Measurements from ENCODE around the gene CACNA2D1. TPM values are rescaled to one million over a fixed set of nuclear protein-coding genes. Genes with fewer than 3 reads are reported as not detected.

CACNA2D1 gene
- total RNA-seq, 2 experiments from 2014 or later: not detected

DNA sequence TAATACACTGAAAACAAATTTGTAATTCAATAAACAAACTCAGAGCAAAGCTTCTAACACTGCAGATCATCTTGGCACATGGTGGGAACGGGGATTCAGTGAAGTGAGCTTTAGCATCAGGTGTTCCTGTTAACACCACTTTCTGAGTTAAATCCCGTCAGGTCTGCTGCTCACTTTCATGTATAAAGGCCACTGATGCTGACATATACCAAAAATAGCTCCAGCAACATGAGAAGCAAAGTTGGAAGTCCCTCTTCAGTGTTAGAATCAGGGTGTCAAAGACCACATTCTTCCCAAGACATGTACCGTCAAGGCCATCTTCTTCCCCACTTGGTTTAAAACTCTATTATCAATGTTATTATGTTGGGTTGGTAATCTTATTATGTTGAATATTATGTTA lies 11.7 kb upstream of the CACNA2D1 start:
- intact Hi-C loops (cut with micrococcal nuclease): no loop called here
- Mint-ChIP-seq H3K4me1 (ENCODE audit: low read depth) (no peaks in the 10 kb centered on the region), H3K27ac (no peak overlapping the region), H3K9me3 (no peaks in the 10 kb centered on the region), H3K4me3 (no peak overlapping the region), H3K36me3 (ENCODE audit: low read depth) (no peaks in the 10 kb centered on the region), H3K27me3 (peaks cover 3% of the 10 kb centered on the region)
- TF ChIP-seq, protein P1, sequence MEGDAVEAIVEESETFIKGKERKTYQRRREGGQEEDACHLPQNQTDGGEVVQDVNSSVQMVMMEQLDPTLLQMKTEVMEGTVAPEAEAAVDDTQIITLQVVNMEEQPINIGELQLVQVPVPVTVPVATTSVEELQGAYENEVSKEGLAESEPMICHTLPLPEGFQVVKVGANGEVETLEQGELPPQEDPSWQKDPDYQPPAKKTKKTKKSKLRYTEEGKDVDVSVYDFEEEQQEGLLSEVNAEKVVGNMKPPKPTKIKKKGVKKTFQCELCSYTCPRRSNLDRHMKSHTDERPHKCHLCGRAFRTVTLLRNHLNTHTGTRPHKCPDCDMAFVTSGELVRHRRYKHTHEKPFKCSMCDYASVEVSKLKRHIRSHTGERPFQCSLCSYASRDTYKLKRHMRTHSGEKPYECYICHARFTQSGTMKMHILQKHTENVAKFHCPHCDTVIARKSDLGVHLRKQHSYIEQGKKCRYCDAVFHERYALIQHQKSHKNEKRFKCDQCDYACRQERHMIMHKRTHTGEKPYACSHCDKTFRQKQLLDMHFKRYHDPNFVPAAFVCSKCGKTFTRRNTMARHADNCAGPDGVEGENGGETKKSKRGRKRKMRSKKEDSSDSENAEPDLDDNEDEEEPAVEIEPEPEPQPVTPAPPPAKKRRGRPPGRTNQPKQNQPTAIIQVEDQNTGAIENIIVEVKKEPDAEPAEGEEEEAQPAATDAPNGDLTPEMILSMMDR (IDR thresholded peaks at IDR 0.05): no peak
- no peak for DNase-seq
- CTCF ChIA-PET: interaction anchor here (0.8 kb wide), 1 partner anchor 10 kb away, joined by 4 read pairs; no protein-coding TSS in a partner anchor
- ATAC-seq: no peak
- POLR2A ChIA-PET: no interaction called here

DNA sequence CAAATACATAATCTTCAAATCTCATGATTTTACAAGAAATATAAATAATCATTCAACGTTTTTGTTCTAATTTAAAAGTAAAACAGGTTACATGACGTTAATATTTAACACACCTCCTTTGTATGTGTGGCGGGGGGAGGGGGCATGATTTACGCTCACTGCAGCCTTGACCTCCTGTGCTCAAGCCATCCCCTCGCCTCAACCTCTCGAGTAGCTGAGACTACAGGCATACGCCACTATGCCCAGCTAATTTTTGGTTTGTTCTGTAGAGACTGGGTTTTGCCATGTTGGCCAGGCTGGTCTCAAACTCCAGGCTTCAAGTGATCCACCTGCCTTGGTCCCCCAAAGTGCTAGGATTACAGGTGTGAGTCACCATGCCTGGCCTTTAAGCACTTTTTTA lies 7.2 kb upstream of the CACNA2D1 start:
- no peaks in the 10 kb centered on the region for H3K36me3 Mint-ChIP-seq (ENCODE audit: low read depth)
- CTCF ChIA-PET: no interaction called here
- no peaks in the 10 kb centered on the region for H3K4me1 Mint-ChIP-seq (ENCODE audit: low read depth)
- H3K27ac Mint-ChIP-seq: no peak overlapping the region
- no peak for DNase-seq
- H3K9me3 Mint-ChIP-seq: no peaks in the 10 kb centered on the region
- intact Hi-C loops (cut with micrococcal nuclease): no loop called here
- ATAC-seq: no peak
- H3K27me3 Mint-ChIP-seq: peaks cover 11% of the 10 kb centered on the region
- H3K4me3 Mint-ChIP-seq: no peak overlapping the region
- POLR2A ChIA-PET: no interaction called here
- TF ChIP-seq, protein P1 (IDR thresholded peaks at IDR 0.05): no peak

DNA sequence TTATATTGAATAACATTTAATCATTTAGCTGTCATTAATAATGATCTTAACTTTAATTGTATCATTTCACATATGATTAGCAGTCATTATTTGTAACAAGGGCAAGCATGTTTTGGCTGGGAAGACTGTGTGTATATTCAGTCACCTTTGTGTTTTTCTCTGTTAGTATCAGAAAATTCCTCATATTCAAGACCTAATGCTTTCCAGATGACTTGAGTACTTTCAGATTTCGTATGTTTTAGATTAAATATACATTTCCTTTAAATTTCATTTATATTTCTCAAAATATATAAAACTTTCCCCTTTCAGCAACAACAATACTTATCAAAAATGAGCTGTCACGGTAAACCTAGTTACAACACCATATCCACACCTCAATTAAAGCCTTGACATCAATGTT lies 6.3 kb upstream of the CACNA2D1 start:
- intact Hi-C loops (cut with micrococcal nuclease): no loop called here

DNA sequence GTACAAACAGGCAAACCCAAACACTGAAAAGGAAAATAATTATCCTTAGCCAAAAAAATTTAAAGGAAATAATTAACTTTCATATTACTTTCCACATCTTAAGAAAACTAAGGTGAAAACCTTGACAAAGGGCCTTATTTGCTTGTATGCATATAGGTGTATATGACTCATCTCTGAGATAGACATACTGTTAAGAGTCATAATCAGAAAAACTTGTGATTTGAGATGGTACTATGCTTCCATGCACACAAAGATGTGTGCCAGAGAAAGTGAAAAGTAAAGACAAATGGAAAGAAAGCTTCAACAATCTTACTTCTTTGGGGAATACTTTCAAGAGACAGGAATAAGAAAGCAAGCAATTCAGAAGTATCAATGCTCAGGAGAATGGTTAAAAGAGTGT lies 3.3 kb upstream of the CACNA2D1 start:
- intact Hi-C loops (cut with micrococcal nuclease): no loop called here
- no peak overlapping the region for H3K4me3 Mint-ChIP-seq
- ATAC-seq: no peak

More for the DNA sequence above, 6.3 kb upstream of the CACNA2D1 start:
- Mint-ChIP-seq H3K4me3 (no peak overlapping the region), H3K9me3 (no peaks in the 10 kb centered on the region), H3K27ac (no peak overlapping the region), H3K36me3 (ENCODE audit: low read depth) (no peaks in the 10 kb centered on the region), H3K4me1 (ENCODE audit: low read depth) (no peaks in the 10 kb centered on the region), H3K27me3 (peaks cover 19% of the 10 kb centered on the region)
- TF ChIP-seq, protein P1 (IDR thresholded peaks at IDR 0.05): no peak
- ChIA-PET CTCF (no interaction called here), POLR2A (no interaction called here)
- no peak for DNase-seq
- no peak for ATAC-seq

DNA sequence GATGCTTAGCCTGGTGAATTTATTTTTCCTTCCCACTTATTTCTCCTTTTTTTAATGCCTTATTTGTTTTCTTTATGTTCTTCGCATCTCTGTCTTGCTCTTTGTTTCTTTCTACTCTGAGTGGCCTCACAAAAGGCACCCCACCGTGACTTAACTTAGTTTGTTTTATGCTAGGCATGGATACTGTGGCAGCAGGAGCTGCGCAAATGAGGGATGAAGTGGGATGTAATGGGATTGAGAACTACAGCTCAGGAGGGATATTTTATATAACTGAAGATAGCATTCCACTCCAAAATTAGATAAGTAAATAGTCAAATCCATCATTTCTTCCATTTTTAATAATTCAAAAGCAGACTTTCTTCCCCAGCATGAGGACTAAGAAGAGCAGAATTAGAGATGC lies 1.7 kb upstream of the CACNA2D1 start:
- Mint-ChIP-seq H3K4me3 (no peak overlapping the region), H3K27ac (no peak overlapping the region), H3K9me3 (no peaks in the 10 kb centered on the region), H3K27me3 (peaks cover 43% of the 10 kb centered on the region), H3K36me3 (ENCODE audit: low read depth) (no peaks in the 10 kb centered on the region), H3K4me1 (ENCODE audit: low read depth) (peaks cover 3% of the 10 kb centered on the region)
- CTCF ChIA-PET: interaction anchor here (1.5 kb wide), 1 partner anchor 10 kb away, joined by 4 read pairs; no protein-coding TSS in a partner anchor
- intact Hi-C loops (cut with micrococcal nuclease): no loop called here
- TF ChIP-seq, protein P1 (IDR thresholded peaks at IDR 0.05): no peak
- ATAC-seq: no peak
- POLR2A ChIA-PET: no interaction called here
- DNase-seq: no peak

More for the DNA sequence above, 3.3 kb upstream of the CACNA2D1 start:
- no peaks in the 10 kb centered on the region for H3K9me3 Mint-ChIP-seq
- TF ChIP-seq, protein P1 (IDR thresholded peaks at IDR 0.05): no peak
- no peak for DNase-seq
- peaks cover 3% of the 10 kb centered on the region for H3K4me1 Mint-ChIP-seq (ENCODE audit: low read depth)
- CTCF ChIA-PET: no interaction called here
- no peak overlapping the region for H3K27ac Mint-ChIP-seq
- H3K36me3 Mint-ChIP-seq (ENCODE audit: low read depth): no peaks in the 10 kb centered on the region
- POLR2A ChIA-PET: no interaction called here
- H3K27me3 Mint-ChIP-seq: peaks cover 33% of the 10 kb centered on the region
